Measurements from ENCODE around the gene AP2S1.
"Not testable (repeated sequence)": the region's sequence is repeated elsewhere in the genome, so short reads cannot be mapped to it uniquely, and the experiment has no call there.

AP2S1 gene

DNA sequence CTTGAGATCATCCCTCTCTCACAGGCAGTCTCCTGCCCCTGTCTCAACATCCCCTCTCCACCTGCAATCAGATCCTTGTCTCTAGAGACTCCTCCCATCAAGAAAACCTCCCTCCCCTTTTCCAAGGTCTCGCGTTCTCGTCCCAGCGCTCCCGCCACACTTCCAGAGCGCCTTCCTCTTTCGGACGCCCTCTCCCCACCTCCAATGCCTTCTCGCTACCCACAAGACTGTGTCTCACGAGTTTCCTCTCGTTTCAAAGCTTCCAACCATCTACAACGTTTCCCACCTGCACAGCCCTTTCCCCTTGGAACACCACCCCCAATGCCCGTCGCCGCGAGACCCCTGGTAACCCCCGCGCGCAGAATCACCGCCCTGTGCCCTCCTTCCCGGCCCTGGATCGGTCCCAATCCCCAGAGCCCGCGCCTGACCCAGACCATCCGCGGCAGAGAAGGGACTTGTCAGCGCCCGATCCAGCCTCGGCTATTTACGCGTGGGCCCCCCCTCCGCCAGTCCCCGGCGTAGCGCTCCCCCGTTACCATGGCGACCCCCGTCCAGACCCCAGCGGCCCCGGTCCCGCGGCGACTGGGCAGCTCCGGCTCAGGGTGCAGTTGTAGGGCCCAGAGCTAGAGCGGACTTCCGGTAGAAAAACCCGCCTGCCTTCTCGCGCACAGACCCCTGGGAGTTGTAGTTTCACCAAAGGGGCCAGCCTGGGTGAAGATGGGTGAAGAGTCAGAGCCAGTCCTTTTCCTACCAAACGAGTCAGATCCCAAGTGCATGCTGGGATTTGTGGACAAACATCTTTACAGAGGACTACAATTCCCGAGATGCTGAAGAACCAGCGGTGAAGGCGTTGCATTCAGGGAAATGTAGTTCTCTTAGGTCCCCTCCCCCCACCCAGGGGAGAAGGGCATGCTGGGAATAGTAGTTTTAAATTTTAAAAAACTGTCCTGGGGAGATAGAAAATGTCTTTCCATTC lies at the start of gene AP2S1:
Gene AP2S1, minus strand, starts transcription at position 619 of the 976 bp plus-strand sequence. Its CDS starts 80 bp downstream, at position 539.
- DNase-seq (ENCODE audit: low read depth in 2 of 2) = peak; percentile 79 to 80

DNA sequence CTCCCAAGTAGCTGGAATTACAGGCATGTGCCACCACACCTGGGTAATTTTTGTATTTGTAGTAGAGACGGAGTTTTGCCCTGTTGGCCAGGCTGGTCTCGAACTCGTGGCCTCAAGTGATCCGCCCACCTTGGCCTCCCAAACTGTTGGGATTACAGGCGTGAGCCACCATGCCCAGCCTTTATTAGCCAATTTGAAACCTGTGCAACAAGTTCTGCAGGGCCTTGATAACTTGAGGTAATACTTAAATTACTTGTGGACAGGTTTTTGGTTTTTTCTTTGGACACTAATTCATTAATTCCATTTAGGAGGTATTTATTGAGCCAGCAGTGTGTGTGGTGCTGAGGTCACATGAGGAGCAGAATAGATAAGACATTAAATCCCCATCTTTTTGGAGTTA lies 49.7 kb upstream of the AP2S1 start:
- no peak for DNase-seq (ENCODE audit: low read depth in 2 of 2)

DNA sequence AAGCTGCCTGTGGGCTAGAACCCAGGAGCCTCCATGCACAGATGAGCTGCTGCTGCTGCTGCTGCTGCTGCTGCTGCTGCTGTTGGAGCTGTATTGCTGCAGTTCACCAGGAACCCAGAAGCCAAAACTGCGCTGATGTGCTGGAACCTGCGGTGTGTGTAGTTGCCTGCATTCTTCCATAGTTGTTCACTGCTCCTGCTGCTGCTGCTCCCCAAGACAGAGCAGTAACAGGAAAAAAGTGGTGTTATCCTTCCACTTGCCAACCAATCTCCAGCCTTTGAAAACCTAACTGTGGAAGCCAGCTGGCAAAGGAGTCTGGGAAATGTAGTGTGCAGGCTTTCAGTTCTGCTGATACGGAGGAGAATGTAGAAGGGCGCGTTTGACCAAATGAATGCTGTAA lies 48.1 kb upstream of the AP2S1 start:
- no peak for DNase-seq (ENCODE audit: low read depth in 2 of 2)

DNA sequence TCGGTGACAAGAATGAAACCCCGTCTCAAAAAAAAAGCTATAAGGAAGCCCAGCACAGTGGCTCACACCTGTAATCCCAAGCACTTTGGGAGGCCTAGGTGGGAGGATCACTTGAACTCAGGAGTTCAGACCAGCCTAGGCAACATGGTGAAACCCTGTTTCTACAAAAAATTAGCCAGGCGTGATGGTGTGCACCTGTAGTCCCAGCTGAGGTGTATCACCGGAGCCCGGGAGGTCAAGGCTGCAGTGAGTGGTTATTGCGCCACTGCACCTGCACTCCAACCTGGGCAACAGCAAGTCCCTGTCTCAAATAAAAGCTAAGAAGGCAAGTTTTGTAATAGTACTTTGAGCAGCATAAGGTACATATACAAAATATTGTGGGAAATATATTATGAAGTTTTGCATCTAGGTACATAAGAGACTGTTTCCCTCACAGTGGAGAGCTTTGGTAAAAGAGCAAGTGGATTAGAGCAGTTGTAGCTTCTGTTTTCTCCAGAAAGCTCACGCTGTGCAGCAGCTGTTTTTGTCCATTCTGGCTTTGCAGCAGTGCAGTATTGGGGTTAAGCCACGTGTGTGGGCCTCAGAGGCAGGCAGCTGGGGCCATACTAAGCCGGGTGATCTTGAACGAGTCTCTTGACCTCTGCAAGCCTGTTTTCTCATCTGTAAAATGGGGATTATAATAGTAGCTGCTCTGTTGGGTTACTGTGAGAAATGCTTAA lies 45.6 kb upstream of the AP2S1 start:
- DNase-seq (ENCODE audit: low read depth in 2 of 2) = no peak

DNA sequence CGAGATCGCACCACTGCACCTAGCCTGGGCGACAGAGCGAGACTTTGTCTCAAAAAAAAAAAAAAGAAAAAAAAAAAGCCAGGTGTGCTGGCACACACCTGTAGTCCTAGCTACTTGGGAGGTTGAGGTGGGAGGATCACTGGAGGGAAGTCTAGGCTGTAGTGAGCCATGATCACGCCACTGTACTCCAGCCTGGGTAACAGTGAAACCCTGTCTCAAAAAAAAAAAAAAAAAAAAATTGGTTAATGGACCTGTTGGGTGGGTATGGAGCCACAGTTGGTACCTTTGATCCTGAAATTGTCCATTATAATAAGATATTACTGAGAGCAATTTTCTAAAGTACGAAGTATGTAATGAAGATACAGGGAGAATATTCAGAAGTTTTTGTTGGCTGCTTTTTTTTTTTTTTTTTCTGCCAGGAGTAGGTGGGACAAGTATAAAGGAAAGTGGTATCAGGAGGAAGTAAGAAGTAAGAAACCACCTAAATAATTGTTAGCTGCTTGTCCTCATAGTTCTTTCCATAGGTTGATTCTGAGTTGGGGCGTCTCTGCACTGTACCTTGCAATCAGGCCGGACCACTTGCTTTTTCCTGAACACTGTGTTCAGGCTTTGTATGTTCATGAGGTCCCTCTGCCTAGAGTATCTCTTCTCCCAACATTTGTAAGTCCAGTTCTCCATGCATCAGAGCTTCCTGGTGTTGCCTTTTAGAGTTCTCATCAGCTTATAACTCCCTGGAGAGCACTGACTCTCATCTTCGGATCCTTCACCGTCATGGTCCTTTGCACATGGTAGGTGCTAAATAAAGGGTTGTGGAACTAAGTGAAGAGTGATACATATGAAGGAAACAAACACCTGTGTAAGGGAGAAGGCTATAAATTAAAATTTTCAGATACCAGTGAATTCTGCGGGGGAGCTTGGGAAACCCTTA lies 41.9 kb upstream of the AP2S1 start:
- DNase-seq (ENCODE audit: low read depth in 2 of 2) = no peak

DNA sequence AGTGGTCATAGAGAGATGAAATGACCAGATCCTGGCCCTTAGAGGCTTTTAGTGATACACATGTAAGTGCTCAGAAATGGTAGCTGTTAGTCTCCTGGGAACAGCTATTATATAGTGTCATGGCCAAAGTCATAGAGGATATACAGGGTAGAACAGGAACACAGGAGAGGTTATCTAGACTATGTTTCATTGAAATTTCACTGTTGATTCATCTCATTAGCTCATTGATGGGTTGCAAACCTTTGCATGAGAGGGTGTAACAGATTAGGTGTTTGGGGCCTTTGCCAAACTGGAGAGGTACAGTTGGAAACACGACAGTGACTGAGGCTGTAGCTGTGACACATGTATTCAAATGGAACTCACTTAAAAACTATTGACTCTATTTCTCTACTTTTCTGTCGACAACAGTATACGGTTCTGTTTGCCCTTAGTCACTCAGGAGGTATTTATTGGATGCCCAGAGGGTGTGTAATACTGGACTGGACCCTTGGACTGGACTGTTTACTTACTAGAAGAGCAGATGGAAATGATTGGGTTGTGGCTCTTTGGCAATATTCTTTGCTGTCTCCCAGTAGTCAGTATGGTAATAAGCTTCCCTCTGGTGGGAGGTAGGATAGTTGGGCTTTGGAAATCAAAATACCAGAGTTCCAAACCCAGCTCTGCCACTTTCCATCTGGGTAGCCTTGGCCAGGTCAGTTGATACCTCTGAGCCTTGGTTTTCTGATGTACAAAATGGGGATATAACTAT lies 40.0 kb upstream of the AP2S1 start:
- DNase-seq (ENCODE audit: low read depth in 2 of 2) = no peak

DNA sequence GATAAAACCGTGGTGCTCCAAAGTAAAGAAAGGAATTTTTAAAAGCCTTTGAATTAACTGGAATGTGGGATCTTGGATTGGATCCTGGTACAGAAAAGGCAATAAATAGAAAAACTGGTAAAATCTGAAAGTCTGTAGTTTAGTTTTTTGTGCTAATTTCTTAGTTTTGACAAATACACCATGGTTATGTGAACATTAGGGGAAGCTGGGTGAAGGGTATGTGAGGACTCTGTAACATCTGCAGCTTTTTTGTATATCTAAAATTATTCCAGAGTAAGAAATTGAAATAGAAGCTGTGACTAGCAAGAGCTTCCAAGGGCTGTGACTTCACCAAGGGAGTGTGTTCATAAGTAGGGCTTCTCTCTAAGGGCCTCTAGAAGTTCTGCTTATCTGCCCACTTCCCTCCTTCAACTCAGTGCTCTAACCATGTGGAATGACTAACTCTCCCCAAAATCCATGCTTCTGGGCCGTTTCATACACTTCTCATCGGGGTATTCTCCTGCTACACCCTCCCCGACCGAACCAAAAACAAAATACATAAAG lies 36.7 kb upstream of the AP2S1 start:
- DNase-seq (ENCODE audit: low read depth in 2 of 2) = no peak

DNA sequence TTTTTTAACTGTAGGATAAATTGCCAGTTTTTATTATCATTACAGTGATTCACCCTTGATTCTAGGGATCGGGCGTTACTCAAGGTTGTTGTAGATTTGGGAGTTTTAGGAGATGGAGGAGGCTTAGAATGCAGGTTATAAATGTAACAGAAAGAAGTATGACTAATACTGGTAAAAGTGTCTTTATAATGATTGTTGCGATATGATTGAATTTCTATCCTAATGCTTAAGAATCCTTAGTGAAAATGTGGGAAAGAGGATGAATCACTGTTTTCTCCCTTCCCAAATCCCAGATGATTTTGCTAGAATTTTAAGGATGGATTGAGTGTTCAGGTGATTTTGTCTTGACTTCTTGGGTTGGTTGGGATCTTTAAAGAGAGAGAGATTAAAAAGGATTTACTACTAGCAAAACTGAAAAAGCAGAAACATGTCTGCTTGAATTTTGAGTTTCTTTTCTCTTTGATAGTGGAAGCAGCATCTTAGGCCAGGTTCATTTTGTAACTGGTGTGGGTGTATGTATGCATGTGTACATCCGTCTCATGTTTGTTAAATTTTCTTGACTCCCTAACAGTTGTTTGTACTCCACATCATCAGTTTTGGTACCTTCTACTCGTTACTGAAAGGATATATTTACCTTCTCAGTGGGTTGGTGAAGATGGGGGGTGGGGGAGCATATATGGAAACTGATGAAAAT lies 36.0 kb upstream of the AP2S1 start:
- no peak for DNase-seq (ENCODE audit: low read depth in 2 of 2)

DNA sequence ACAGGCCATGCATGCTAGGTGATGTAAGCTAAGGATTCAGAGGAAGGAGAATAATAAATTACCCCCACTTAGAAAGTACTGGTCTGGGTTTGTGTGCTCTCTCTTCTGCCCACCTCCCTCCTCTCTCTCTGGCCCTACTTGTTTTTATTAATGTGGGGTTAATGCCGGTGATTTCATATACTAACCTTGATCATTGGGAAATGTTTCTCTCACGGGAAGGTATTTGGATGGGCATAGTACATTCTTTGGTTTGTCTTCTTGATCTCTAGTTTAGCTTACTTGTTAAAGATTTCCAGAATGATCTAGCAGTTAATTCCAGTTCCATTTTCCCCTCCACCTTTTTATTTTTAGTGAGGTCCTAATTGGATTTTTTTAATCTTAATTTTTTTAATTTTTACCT lies 34.8 kb upstream of the AP2S1 start:
- no peak for DNase-seq (ENCODE audit: low read depth in 2 of 2)

DNA sequence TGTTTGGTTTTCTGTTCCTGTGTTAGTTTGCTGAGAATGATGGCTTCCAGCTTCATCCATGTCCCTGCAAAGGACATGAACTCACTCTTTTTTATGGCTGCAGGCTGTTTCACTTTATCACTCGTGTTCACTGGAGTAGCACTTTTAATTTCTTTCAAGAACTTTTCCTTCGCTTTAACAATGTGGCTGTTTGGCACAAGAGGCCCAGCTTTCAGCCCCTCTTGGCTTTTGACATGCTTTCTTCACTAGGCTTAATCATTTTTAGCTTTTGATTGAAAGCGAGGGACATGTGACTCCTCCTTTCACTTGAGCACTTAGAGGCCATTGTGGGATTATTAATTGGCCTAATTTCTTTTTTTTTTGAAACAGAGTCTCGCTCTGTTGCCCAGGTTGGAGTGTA lies 32.1 kb upstream of the AP2S1 start:
- not testable (repeated sequence) for DNase-seq (ENCODE audit: low read depth in 2 of 2)

DNA sequence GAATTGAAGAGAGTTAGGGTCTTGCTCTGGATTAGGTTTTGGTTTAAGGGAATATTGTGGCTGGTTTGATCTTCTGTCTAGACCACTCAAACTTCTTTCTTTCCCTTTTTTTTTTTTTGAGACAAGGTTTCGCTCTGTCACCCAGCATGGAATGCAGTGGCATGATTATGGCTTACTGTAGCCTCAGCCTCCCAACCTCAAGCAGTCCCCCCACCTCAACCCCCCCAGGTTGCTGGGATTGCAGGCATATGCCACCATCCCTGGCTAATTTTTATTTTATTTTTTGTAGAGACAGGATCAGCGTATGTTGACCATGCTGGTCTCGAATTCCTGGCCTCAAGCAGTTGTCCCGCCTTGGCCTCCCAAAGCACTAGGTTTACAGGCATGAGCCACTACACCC lies 31.4 kb upstream of the AP2S1 start:
- no peak for DNase-seq (ENCODE audit: low read depth in 2 of 2)

DNA sequence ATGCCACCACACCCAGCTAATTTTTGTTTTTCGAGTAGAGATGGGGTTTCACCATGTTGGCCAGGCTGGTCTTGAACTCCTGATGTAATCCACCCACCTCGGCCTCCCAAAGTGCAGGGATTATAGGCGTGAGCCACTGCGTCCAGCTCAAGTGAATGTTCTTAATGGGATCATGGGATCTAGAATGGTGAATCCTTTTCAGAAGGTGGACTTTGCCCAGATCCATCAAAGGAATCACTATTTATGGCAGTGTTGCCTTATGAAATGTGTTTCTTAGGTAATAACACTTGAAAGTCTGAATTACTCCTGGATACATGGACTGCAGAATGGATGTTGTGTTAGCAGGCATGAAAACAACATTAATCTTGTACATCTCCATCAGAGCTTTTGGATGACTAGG lies 30.4 kb upstream of the AP2S1 start:
- no peak for DNase-seq (ENCODE audit: low read depth in 2 of 2)

DNA sequence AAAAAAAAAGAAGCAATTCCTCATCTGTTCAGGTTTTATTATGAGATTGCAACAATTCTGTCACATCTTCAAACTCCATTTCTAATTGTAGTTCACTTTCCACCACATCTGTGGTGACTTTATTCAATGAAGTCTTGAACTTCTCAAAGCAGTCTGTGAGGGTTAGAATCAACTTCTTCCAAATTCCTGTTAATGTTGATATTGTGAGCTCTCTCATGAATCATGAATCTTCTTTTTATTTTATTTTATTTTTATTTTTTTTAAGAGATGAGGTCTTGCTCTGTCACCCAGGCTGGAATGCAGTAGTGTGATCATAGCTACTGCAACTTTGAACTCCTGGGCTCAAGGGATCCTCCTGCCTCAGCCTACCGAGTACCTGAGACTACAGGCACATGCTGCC lies 29.8 kb upstream of the AP2S1 start:
- no peak for DNase-seq (ENCODE audit: low read depth in 2 of 2)

DNA sequence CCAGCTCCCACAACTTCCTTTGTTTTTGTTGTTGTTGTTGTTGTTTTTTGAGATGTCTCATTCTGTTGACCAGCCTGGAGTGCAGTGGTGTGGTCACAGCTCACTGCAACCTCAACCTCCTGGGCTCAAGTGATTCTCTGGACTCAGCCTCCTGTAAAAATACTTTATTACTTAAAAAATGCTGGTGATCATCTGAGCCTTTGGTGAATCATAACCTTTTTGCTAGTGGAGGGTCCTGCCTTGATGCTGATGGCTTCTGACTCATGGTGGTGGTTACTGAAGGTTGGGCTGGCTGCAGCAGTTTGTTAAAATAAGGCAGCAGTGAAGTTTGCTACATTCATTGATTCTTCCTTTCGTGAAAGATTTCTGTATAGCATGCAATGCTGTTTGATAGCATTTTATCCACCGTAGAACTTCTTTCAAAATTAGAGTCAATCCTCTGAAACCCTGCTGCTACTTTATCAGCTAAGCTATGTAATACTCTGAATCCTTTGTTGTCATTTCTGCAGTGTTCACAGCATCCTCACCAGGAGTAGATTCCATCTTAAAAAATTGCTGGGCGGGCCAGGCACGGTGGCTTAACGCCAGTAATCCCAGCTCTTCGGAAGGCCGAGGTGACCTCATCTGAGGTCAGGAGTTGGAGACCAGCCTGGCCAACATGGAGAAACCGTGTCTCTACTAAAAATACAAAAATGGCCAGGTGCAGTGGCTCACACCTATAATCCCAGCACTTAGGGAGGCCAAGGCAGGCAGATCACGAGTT lies 28.1 kb upstream of the AP2S1 start:
- DNase-seq (ENCODE audit: low read depth in 2 of 2) = no peak

DNA sequence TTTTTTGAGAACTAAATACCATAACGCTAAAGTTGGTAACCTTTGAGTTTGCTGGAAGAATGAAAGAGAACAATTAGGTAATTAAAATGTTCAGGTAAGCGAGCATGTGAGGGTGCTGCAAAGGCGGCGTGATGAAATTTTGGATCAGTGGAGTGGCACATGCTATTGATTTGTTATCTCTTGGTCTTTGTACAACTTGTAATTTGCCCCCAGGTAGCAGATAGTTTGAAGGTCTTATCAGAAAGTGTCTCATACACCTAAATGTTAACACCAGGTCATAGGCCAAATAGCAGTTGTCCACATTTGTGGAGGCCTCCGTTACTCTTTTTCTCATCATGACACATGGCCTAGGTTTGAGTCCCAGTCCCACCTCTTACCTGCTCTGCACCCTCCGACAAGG lies 25.0 kb upstream of the AP2S1 start:
- no peak for DNase-seq (ENCODE audit: low read depth in 2 of 2)

DNA sequence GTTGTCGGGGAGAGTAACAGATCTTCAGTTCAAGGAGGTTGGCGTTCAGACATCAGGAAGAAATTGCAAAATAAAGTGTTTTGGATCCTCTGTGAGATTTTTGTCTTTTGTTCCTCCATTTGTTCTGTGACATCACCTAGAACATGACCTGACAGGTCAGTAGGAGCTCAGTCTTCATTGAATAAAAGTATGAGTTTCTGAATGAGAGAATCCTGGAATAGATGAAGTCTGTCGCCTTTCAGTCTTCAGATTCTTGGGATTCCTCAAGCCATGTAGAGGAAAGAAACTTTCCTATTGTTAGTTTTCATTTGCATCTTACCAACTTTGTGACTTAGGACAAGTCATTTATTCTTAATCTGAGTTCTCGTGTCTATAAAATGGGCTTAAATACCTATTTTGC lies 24.6 kb upstream of the AP2S1 start:
- DNase-seq (ENCODE audit: low read depth in 2 of 2) = no peak

DNA sequence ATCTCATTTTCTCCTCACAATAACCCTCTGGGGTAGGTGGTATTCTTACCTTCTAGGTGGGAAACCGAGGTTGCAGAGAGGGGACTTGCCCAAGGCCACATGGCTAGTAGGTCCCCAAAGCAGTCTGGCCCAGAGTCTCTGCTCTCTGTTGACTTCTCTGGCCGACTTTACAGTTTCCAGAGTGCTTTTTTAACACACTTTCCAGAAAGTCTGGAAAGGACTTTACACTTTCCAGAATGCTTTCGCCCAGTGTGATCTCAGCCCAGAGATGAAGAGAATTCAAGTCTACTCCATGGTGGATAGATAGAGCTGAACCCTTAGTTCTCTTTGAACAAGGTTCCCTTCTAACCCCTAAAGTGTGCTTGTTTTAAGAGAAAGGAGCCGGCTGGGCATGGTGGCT lies 22.3 kb upstream of the AP2S1 start:
- no peak for DNase-seq (ENCODE audit: low read depth in 2 of 2)

DNA sequence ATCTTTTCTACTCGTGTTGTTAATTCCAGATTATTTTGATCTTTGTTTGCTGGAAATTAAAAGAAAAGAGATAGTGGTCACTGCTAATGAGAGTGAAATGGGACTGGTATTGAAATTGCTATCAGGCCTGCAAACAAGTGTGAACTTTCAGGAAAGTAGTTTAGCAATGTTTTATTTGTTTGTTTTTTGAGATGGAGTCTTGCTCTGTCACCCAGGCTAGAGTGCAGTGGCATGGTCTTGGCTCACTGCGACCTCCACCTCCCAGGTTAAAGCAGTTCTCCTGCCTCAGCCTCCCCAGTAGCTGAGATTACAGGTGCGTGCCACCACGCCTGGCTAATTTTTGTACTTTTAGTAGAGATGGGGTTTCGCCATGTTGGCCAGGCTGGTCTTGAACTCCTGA lies 20.5 kb upstream of the AP2S1 start:
- not testable (repeated sequence) for DNase-seq (ENCODE audit: low read depth in 2 of 2)

DNA sequence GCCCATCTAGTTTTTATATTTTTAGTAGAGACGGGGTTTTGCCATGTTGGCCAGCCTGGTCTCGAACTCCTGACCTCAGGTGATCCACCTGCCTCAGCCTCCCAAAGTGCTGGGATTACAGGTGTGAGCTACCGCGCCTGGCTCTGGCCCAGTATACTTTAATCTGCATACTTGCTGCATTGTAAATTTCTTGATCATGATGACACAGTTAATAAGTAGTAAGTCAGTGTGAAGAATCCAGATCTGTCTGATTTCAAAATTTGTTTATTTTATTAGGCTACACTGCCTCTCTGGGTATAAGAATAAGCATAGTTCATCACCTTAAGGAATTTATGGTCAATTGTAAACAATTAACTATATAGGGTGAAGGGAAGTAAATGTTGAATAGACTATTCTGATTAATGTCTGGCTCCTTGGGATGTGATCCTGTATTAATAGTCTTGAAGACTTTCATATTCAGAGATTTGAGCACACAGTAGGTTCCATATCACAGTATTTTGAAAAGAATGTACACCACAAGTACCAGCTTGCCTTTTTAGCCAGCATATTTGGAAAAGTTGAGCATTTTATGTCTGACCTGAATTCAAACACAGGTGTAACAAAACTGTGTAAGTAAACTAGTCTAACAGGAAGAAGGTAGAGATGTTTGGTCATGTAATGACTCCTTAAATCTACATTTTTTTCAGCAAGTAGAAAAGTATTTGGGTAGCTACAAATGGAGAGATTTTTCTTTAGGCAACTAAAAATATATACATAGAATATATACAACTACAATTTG lies 17.6 kb upstream of the AP2S1 start:
- DNase-seq (ENCODE audit: low read depth in 2 of 2) = no peak

Measured in stimulated activated CD8-positive, alpha-beta memory T cell treated with anti-CD3 and anti-CD28 coated beads, Interleukin-7, amount 100 ng/mL, for 1 hour (primary cell).